GM18511 (cell line): Measurements from ENCODE around the gene SRF.
"Not testable (repeated sequence)": the region's sequence is repeated elsewhere in the genome, so short reads cannot be mapped to it uniquely, and the experiment has no call there.

Source experiments
- ATAC-seq: cut with Tn5 transposase; IDR thresholded peaks from one replicate; pipeline ENCODE4 v1.9.1; 2021; ENCODE audit warnings: mild to moderate bottlenecking, moderate library complexity; ENCODE audit not compliant: unreplicated experiment

The SRF gene

GRCh38 chr6:43170931-43171706 lies at the start of gene SRF:
Gene SRF, plus strand, starts transcription at chr6:43171269. Its CDS starts 388 bp downstream, at chr6:43171657.
- ATAC-seq: peak; percentile 61

- ATAC-seq: no peak
Measured at GRCh38 chr6:43122146-43122545, 48.9 kb upstream of the SRF start.

- ATAC-seq: no peak
Measured at GRCh38 chr6:43123461-43124314, 47.4 kb upstream of the SRF start.

GRCh38 chr6:43124481-43124880 lies 46.6 kb upstream of the SRF start:
- ATAC-seq: no peak

GRCh38 chr6:43125119-43125518 lies 46.0 kb upstream of the SRF start:
- ATAC-seq: no peak

- no peak for ATAC-seq
Measured at GRCh38 chr6:43125555-43125954, 45.5 kb upstream of the SRF start.

- ATAC-seq: no peak
Measured at GRCh38 chr6:43127180-43127579, 43.9 kb upstream of the SRF start.

GRCh38 chr6:43127877-43128276 lies 43.2 kb upstream of the SRF start:
- no peak for ATAC-seq

- ATAC-seq: no peak
Measured at GRCh38 chr6:43128926-43129325, 42.1 kb upstream of the SRF start.

- ATAC-seq: no peak
Measured at GRCh38 chr6:43129434-43130194, 41.5 kb upstream of the SRF start.

GRCh38 chr6:43130429-43130828 lies 40.6 kb upstream of the SRF start:
- no peak for ATAC-seq

GRCh38 chr6:43131379-43131778 lies 39.7 kb upstream of the SRF start:
- ATAC-seq: not testable (repeated sequence)

- ATAC-seq: no peak
Measured at GRCh38 chr6:43138267-43138666, 32.8 kb upstream of the SRF start.

GRCh38 chr6:43139973-43140372 lies 31.1 kb upstream of the SRF start:
- ATAC-seq: not testable (repeated sequence)

GRCh38 chr6:43141644-43142043 lies 29.4 kb upstream of the SRF start:
- ATAC-seq: no peak

- no peak for ATAC-seq
Measured at GRCh38 chr6:43142101-43142500, 29.0 kb upstream of the SRF start.

- peak; percentile 75 for ATAC-seq
Measured at GRCh38 chr6:43143235-43144128, 27.6 kb upstream of the SRF start.

GRCh38 chr6:43144879-43145278 lies 26.2 kb upstream of the SRF start:
- ATAC-seq: no peak

- ATAC-seq: no peak
Measured at GRCh38 chr6:43146261-43146660, 24.8 kb upstream of the SRF start.
